LHCN-M2 (cell line): ENCODE data around the gene QPCTL. TPM values are rescaled to one million over a fixed set of nuclear protein-coding genes. Genes with fewer than 3 reads are reported as not detected.

Experiments used
- DNase-seq: peaks from one replicate; pipeline ENCODE4 v3.0.0-alpha.2; 2012; ENCODE audit warnings: low read depth
- polyA plus RNA-seq: library from polyadenylated mRNA; unstranded; fragments of >200 nt; gene quantifications from one replicate; pipeline ENCODE4 v1.2.1, GENCODE V29; 2012; ENCODE audit warnings: missing spikeins
- total RNA-seq: library from RNA; depleted of rRNA; stranded (reverse); fragments of >200 nt; gene quantifications from 2 replicates; pipeline ENCODE4 v1.2.3, GENCODE V29; 2014; rRNA removed

The QPCTL gene
- 12.8 and 16.6 TPM in 2 replicates for total RNA-seq
- 13.2 TPM for polyA plus RNA-seq

GRCh38 chr19:45692187-45693105, at the start of gene QPCTL:
TSS of gene QPCTL (plus strand) at chr19:45692666. CDS start at chr19:45692704, 38 bp downstream.
- peak; percentile 100 for DNase-seq

- DNase-seq, result peak; percentile 77
Measured at GRCh38 chr19:45643024-45643926, 49.2 kb upstream of the QPCTL start.

GRCh38 chr19:45643927-45644771, 48.3 kb upstream of the QPCTL start:
- no peak for DNase-seq

DNA sequence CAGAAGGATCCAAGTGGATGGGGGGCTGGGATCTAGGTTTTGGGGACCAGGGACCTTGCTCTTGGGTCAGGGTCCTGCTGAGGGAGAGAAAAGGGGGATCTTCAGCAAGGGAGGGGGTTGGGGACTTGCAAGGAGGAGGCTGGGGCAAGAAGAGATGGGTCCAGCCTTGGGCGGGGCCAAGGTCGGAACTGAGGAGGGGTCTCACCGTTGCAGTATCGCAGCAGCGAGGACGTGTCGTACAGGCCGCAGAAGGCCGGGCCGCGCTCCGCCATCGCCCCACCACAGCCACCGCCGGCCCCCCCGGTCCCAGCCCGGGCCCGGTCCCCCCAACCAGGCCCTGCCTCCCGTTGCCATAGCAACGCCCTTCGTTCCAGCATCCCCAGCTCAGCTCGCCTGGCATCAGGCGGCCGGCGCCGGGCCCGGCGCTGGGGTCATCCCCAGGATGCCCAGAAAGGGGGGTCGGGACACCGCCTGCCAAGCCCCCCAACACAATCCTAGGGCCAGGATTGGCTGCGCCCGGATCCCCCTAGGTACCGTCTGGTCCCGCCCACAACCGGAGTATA, 47.3 kb upstream of the QPCTL start:
- DNase-seq, result no peak

GRCh38 chr19:45645631-45646344, 46.7 kb upstream of the QPCTL start:
- DNase-seq, result peak; percentile 85

DNA sequence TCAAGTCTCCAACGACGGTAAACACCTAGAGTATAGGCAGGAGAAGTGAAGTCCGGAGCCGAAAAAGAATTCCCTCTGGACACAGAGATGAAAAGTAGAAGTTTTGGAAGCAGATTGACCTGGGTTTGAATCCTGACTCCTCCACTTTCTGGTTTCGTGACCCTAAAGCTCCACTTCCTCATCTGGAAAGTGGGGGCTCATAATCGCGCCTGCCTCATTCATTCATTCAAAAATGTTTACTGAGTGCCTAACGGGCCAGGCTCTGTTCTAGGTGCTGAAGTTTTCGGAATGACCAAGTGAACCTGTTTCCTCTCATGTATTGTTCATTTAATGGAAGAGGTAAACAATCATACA, 46.1 kb upstream of the QPCTL start:
- no peak for DNase-seq

DNA sequence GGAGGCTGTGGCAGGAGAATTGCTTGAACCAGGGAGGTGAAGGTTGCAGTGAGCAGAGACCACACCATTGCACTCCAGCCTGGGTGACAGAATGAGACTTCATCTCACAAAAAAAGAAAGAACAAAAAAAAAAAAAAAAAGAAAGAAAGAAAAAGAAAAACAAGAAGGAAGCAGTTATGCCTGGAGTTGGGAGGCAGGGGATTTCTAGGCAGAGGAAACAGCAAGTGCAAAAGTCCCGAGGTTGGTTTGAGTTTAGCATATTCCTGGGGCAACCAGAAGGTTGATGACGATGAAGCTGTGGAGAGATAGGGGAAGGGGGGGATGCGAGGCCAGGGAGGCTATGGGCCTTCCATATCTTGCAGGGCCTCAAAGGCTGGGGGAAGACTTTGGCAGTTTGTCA, 41.7 kb upstream of the QPCTL start:
- no peak for DNase-seq

DNA sequence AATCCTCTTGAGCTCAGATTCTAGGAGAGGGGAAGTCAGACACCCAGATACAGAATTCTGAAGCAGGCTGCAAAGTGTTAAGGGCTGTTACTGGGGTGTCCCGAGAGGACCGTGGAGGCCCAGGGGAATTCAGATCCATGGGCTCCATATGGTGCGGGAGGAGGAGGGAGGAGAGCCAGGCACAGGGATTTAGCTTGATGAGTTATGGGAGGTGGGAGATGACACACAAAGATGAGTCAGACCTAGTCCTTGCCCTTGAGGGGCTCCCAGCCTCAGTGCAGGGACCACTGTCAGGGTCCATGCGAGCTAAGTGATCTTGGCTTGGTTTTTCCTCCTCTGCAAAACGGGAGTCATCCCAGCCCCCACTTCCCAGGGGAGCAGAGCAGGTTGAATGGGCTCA, 38.8 kb upstream of the QPCTL start:
- DNase-seq, result no peak

- no peak for DNase-seq
Measured at GRCh38 chr19:45655073-45655472, 37.4 kb upstream of the QPCTL start.

- no peak for DNase-seq
Measured at GRCh38 chr19:45657520-45658167, 34.8 kb upstream of the QPCTL start.

- DNase-seq, result no peak
Measured at GRCh38 chr19:45659096-45659729, 33.3 kb upstream of the QPCTL start.

DNA sequence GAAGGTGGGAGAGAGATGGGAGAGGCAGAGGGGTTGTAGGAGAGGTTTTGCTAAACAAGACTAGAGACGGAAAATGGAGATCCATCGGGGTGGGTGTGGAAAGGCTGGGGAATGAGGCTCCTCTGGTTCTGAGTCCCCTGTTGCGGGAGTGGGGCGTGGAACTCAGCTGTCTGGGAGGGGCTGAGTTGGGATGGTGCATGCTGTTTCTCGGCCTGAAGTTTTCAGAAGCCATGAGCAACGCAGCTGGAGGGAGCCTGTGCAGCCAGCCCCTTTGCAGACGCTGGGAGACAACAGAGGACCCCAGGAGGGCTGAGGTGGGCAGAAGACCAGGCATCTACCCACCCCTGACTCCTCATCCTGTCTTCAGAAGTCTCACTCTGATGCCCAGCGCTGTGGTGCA, 31.8 kb upstream of the QPCTL start:
- no peak for DNase-seq

DNA sequence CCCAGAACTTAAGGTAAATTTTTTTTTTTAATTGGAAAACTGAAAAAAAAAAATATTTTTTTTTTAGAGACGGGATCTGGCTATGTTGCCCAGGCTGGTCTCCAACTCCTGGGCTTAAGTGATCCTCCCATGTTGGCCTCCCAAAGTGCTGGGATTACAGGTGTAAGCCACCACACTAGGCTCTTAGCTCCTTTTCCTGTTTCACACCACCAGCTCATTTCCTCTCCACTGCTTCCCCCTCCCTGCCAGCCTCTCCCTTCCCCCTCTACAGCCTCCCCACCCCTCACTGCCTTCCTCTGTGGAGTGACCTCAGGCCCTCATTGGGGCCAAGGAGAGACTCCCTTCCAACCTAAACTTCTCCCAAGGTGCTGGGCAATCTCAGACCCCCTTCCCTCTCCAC, 28.7 kb upstream of the QPCTL start:
- DNase-seq, result no peak

DNA sequence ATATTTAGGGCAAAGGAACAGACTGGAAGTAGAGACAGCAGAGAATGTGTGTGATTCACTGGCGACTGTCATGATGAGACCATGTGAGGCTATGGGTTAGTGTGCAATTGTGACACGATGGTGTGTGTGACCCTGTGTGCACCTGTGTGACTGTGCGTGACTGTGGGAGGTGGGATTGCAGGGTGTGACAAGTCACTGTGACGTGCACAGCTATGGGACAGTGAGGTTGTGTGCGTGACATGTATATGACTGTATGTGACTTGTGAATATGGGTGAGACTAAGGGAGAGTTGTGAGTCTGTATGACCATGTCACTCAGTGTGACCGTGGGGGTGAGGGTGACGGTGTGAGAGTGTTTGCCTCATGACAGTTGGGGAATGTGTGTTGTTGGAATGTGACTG, 27.9 kb upstream of the QPCTL start:
- no peak for DNase-seq

DNA sequence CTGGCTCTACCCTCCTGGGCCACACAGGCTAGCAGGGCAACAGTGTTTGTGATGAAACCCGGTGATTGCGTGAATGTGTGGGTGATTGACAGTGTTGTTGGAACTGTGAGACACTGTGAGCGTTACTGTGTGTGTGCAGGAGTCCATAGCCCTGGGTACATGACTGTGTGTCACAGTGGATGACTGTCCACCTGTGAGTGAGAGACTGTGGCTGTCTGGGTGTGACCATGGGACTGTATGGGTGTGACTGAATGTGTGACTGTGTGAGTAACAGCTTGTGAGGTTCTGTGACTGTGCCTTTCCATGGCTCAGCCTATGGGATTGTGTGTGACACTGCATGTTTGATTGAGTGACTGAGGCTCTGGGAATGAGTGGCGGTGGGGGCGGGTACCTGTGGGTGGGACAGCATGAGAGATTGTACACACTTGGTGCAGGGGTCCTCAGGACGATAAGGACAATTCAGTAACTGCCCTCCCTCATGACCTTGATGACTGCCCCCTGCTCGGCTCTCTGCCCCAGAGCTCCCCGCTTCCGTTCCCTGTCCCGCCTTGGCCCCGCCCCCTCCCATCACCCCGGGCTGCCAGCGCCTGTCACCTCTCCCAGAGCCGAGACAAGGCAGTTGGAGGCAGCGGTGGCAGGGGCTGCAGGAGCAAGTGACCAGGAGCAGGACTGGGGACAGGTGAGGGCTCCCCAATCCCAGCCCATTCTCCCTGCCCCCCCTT, 24.7 kb upstream of the QPCTL start, which contains the start of gene GIPR:
TSS of gene GIPR (plus strand) at position 602 of the 722 bp plus-strand sequence. CDS start 1,300 bp downstream, outside the sequence.
- peak; percentile 26 for DNase-seq

- DNase-seq, result no peak
Measured at GRCh38 chr19:45668342-45668871, 24.1 kb upstream of the QPCTL start.

DNA sequence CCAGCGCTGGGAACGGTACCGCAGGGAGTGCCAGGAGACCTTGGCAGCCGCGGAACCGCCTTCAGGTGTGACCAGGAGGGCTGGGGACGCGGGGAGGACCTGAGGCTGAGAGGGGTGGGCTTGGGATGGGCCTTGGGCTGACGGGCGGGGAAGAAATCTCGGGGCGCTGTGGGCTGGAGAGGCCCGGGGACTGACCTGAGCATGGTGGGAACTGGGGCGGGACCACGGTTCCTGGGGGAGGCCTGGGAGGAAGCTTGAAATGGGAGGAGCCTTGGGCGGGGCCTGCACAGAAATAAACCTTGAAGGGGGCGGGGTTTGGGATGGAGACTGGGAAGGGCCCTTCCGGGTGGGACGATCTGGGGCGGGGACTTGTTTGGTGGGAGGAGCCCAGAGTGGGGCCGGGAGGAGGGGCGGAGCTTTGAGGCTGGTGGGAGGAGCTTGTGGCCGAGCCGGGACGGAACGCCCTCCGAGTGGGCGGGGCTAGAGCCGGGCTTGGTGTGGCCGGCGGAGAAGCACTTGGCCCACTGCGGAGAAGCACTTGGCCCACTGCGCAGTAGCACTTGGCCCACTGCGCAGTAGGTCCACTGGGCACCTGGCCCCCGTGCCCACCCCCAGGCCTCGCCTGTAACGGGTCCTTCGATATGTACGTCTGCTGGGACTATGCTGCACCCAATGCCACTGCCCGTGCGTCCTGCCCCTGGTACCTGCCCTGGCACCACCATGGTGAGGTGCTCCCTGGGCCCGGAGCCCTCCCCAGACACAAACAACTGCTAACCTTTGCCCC, 21.6 kb upstream of the QPCTL start:
- DNase-seq, result peak; percentile 51

DNA sequence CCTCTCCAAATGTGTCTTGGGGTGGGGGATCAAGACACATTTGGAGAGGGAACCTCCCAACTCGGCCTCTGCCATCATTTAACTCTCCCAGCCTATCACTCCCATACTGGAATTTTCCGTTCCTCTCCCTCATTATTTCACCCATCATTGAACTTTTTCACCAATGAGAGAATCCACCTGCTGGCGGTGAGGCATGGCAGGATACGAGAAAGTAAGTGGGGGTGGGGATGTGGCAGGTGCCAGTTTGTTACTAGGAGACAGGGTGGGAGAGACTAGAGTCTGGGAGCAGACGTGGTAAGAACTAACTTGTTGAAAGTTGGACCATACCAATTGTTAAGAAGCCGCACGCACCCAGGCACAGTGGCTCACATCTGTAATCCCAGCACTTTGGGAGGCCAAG, 17.5 kb upstream of the QPCTL start:
- DNase-seq, result no peak
